ENCODE results near the gene DOCK2. TPM values are rescaled to one million over a fixed set of nuclear protein-coding genes. Genes with fewer than 3 reads are reported as not detected.

DOCK2 gene
- total and polyA plus RNA-seq, 9 of the 15 experiments (the other 6 are each of a cell fraction or from before 2014, with no cell fraction given), result 4.5 to 42.6 (median 20.5) TPM

DNA sequence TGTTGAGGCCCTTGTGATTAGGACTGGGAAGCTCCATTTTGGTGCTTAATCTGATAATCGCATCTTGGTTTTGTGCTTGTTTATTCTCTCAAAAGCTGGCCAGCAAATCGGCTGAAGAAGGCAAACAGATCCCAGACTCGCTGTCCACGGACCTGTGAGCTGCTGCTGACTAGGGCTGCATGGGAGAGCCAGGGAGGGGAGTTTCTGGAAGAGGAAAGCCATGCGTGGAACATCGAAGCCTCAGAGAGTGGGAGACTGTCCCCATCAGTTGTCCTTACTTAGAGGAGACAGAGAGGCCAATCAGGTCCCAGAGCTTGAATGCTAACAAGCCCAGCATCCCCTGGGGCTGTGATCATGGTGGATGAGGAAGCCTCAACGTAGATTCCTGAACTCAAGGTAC is 445.6 kb downstream of the DOCK2 start:
- DNase-seq (ENCODE audit: extremely low read depth in 1 of 4, low spot score in 3 of 4) (no peak), ATAC-seq (no peak), FAIRE-seq (no peak)
- POLR2A ChIA-PET, result interaction anchor here (0.7 kb wide), 1 partner anchor 223 kb away, joined by 3 read pairs; no protein-coding TSS in a partner anchor
- Histone ChIP-seq H3K4me3 (no peak overlapping the region), H3K27ac (ENCODE audit: extremely low read depth, low read depth, low read length) (no peak overlapping the region), H3K9ac (ENCODE audit: insufficient read depth in 1 of 2, low read depth in 2 of 2, low read length in 2 of 2) (no peak overlapping the region), H3K27me3 (ENCODE audit: control insufficient read depth in 2 of 2, insufficient read depth in 2 of 2, low read length in 2 of 2) (no peaks in the 10 kb centered on the region; a peak in 1 of 5 replicates), H2AFZ (ENCODE audit: low read depth, low read length) (no peak overlapping the region), H3K79me2 (ENCODE audit: control insufficient read depth, insufficient read depth, low read length) (no peaks in the 10 kb centered on the region), H3K9me1 (ENCODE audit: control insufficient read depth, insufficient read depth, low read length) (no peaks in the 10 kb centered on the region), H3K4me1 (replicated peaks in 1 of 2; ENCODE audit: control insufficient read depth in 2 of 2, insufficient read depth in 2 of 2, low read length in 2 of 2) (no peaks in the 10 kb centered on the region; a peak in 1 of 5 replicates), H3K9me3 (replicated peaks; ENCODE audit: control insufficient read depth, insufficient read depth, low read depth, low read length) (no peaks in the 10 kb centered on the region), H4K20me1 (replicated peaks; ENCODE audit: control insufficient read depth, insufficient read depth, low read length) (no peaks in the 10 kb centered on the region; the same call in 1 of the 2 replicates), H3K36me3 (ENCODE audit: control insufficient read depth, insufficient read depth, low read length) (no peaks in the 10 kb centered on the region), H3K4me2 (ENCODE audit: insufficient read depth, low read length) (no peak overlapping the region)
- CTCF ChIA-PET (ENCODE audit: low intra/inter-chr PET ratio), result no interaction called here
- 9% methylated on average over 7 of the region's 7 CpGs for WGBS (ENCODE audit: insufficient coverage, low coverage, missing lambda C conversion rate)
- BruUV-seq (replicated peaks), result no TSS peak
- in situ Hi-C loops (cut with MboI) (no loop called here), intact Hi-C loops (cut with micrococcal nuclease) (no loop called here)
- TF ChIP-seq, protein P1, sequence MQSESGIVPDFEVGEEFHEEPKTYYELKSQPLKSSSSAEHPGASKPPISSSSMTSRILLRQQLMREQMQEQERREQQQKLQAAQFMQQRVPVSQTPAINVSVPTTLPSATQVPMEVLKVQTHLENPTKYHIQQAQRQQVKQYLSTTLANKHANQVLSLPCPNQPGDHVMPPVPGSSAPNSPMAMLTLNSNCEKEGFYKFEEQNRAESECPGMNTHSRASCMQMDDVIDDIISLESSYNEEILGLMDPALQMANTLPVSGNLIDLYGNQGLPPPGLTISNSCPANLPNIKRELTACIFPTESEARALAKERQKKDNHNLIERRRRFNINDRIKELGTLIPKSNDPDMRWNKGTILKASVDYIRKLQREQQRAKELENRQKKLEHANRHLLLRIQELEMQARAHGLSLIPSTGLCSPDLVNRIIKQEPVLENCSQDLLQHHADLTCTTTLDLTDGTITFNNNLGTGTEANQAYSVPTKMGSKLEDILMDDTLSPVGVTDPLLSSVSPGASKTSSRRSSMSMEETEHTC (IDR thresholded peaks at IDR 0.05), result no peak

DNA sequence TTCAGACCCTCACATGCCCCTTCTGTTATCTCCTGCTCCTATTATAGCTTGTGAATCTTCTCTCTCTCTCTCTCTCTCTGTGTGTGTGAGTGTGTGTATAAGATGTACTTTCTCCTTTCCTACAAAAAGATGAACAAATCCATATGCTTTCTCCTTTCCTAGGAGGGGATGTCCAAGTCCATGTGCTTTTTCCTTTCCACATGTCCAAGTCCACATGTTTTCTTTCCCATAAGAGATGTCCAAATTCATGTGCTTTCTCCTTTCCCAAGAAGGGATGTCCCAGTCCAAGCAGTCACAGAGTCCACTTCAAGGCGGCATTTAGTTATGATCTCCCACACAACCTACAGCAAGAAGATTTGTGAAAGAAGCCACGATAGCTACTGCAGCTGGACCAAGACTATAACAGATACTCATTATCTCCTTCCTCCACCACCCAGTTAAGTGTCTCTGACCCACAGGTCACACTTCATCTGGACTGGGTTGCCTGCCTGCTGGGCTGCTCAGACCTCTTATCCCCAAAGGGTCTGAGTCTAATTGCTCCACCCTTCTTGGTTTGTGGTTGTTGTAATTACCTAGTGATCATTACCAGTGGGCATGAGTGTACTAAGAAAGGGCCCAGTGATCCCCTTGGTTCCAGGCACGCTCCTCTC is 450.2 kb downstream of the DOCK2 start:
- no peak overlapping the region for H3K4me3 ChIP-seq
- in situ Hi-C loops (cut with MboI) (no loop called here), intact Hi-C loops (cut with micrococcal nuclease) (no loop called here)
- H3K27me3 ChIP-seq (ENCODE audit: control insufficient read depth in 2 of 2, insufficient read depth in 2 of 2, low read length in 2 of 2), result peaks cover 0 to 7% of the 10 kb centered on the region in 2 experiments; a peak in 1 of 5 replicates
- FAIRE-seq (peak; percentile 67), ATAC-seq (peak; percentile 52; the same call in 2 of the 3 replicates), DNase-seq (ENCODE audit: extremely low read depth in 1 of 4, low spot score in 3 of 4) (peak in 3 of 4 experiments; percentile 18 to 50 (median 39))
- no TSS peak for BruUV-seq (replicated peaks)
- H4K20me1 ChIP-seq (replicated peaks; ENCODE audit: control insufficient read depth, insufficient read depth, low read length), result no peaks in the 10 kb centered on the region
- ChIA-PET CTCF (ENCODE audit: low intra/inter-chr PET ratio) (interaction anchor here (0.7 kb wide), 1 partner anchor 1407 kb away, joined by 3 read pairs; no protein-coding TSS in a partner anchor), POLR2A (interaction anchor here (1.0 kb wide), 1 partner anchor 8 kb away, joined by 3 read pairs; no protein-coding TSS in a partner anchor)
- no peak overlapping the region for H3K9ac ChIP-seq (ENCODE audit: insufficient read depth in 1 of 2, low read depth in 2 of 2, low read length in 2 of 2)
- no peak overlapping the region for H3K4me2 ChIP-seq (ENCODE audit: insufficient read depth, low read length)
- no peaks in the 10 kb centered on the region for H3K9me1 ChIP-seq (ENCODE audit: control insufficient read depth, insufficient read depth, low read length)
- 0% methylated on average over 3 of the region's 3 CpGs for WGBS (ENCODE audit: insufficient coverage, low coverage, missing lambda C conversion rate)
- no peak overlapping the region for H3K27ac ChIP-seq (ENCODE audit: extremely low read depth, low read depth, low read length)
- H2AFZ ChIP-seq (ENCODE audit: low read depth, low read length), result no peak overlapping the region
- no peaks in the 10 kb centered on the region; a peak in 1 of 5 replicates for H3K4me1 ChIP-seq (replicated peaks in 1 of 2; ENCODE audit: control insufficient read depth in 2 of 2, insufficient read depth in 2 of 2, low read length in 2 of 2)
- no peaks in the 10 kb centered on the region for H3K9me3 ChIP-seq (replicated peaks; ENCODE audit: control insufficient read depth, insufficient read depth, low read depth, low read length)
- no peaks in the 10 kb centered on the region for H3K36me3 ChIP-seq (ENCODE audit: control insufficient read depth, insufficient read depth, low read length)
- no peaks in the 10 kb centered on the region for H3K79me2 ChIP-seq (ENCODE audit: control insufficient read depth, insufficient read depth, low read length)
- TF ChIP-seq, protein P2, sequence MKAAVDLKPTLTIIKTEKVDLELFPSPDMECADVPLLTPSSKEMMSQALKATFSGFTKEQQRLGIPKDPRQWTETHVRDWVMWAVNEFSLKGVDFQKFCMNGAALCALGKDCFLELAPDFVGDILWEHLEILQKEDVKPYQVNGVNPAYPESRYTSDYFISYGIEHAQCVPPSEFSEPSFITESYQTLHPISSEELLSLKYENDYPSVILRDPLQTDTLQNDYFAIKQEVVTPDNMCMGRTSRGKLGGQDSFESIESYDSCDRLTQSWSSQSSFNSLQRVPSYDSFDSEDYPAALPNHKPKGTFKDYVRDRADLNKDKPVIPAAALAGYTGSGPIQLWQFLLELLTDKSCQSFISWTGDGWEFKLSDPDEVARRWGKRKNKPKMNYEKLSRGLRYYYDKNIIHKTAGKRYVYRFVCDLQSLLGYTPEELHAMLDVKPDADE (conservative IDR thresholded peaks at IDR 0.05; ENCODE audit: control insufficient read depth, low read depth, low read length), result no peak
- TF ChIP-seq NBN (IDR thresholded peaks at IDR 0.05; ENCODE audit: low read depth) (no peak), CEBPB (tag; IDR thresholded peaks at IDR 0.05) (no peak), CEBPG (CRISPR knock-in tag; IDR thresholded peaks at IDR 0.05) (0 out of 2 replicates have a peak, but pooled peaks have one; percentile 12), CEBPG (tag; conservative IDR thresholded peaks at IDR 0.05 in 1 of 2, IDR thresholded peaks at IDR 0.05 in 1 of 2) (no peak), MYNN (IDR thresholded peaks at IDR 0.05) (no peak), MYNN (CRISPR knock-in tag; IDR thresholded peaks at IDR 0.05) (no peak), PRPF4 (IDR thresholded peaks at IDR 0.05; ENCODE audit: insufficient read depth, low read depth, low read length, poor library complexity, severe bottlenecking) (no peak)
- TF ChIP-seq, protein P3, sequence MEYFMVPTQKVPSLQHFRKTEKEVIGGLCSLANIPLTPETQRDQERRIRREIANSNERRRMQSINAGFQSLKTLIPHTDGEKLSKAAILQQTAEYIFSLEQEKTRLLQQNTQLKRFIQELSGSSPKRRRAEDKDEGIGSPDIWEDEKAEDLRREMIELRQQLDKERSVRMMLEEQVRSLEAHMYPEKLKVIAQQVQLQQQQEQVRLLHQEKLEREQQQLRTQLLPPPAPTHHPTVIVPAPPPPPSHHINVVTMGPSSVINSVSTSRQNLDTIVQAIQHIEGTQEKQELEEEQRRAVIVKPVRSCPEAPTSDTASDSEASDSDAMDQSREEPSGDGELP (CRISPR knock-in tag; IDR thresholded peaks at IDR 0.05; ENCODE audit: borderline replicate concordance), result peak; percentile 47; the same call in 1 of the 2 replicates

Measured in K562 (cell line).